HepG2 (cell line): ENCODE results near the gene FNBP1L. TPM values are rescaled to one million over a fixed set of nuclear protein-coding genes. Genes with fewer than 3 reads are reported as not detected.

ENCODE experiments used
- ATAC-seq: fragments of 200-7000 bp; cut with Tn5 transposase; 3 replicates; pipeline ENCODE4 v1.9.1; 2020; ENCODE audit warnings: mild to moderate bottlenecking, moderate library complexity
- BruUV-seq: library from RNA; stranded (reverse); fragments of 400-500 nt; replicated peaks from 2 replicates; lab custom pipeline; 2021; lab: Mats Ljungman, UMichigan
- CTCF ChIA-PET: fragments of 300-600 bp; formaldehyde crosslinking; extraction: SDS; loops from one replicate; lab custom pipeline; 2021; ENCODE audit warnings: low total read pairs, inconsistent platforms, low intra/inter-chr PET ratio; lab: Yijun Ruan, JAX
- POLR2A ChIA-PET: fragments of 350-600 bp; sonication (Branson Sonifier 250); formaldehyde crosslinking; loops from one replicate; lab custom pipeline; 2020; ENCODE audit warnings: antibody characterized with exemption, inconsistent platforms; lab: Yijun Ruan, JAX
- DNase-seq: peaks from one replicate; pipeline ENCODE4 v3.0.0-alpha.2; 2015; ENCODE audit warnings: low spot score
- FAIRE-seq: peaks from 3 replicates; lab custom pipeline; 2011; peaks lifted over from hg19 to GRCh38; lab: Jason Lieb, UNC
- H2AFZ ChIP-seq: one replicate; pipeline ENCODE4 v1.6.1; 2011; ENCODE audit warnings: low read length, inconsistent platforms
- H3K27ac ChIP-seq: fragments of 300-600 bp; 3 replicates; pipeline ENCODE4 v1.8.0; 2011; ENCODE audit warnings: mixed run types, mild to moderate bottlenecking, mixed read lengths, low read length, inconsistent platforms; ENCODE audit not compliant: insufficient read depth; ENCODE audit errors: extremely low read length
- H3K27me3 ChIP-seq, 2 experiments: fragments of 200-600 bp in 1 of 2; 2 replicates in 1 of 2; 3 replicates in 1 of 2; pipeline versions ENCODE4 v1.6.0 to v1.8.0; 2011; ENCODE audit warnings: low read length in 2 of 2, mild to moderate bottlenecking in 2 of 2, moderate library complexity in 2 of 2, inconsistent platforms in 1 of 2; ENCODE audit not compliant: insufficient read depth in 2 of 2, control insufficient read depth in 1 of 2
- H3K36me3 ChIP-seq, 2 experiments: fragments of 200-600 bp in 1 of 2; replicated peaks in 1 of 2; 2 replicates in 1 of 2; 3 replicates in 1 of 2; pipeline versions ENCODE4 v1.5.1 to v1.8.0; 2011; ENCODE audit warnings: low read length in 2 of 2, inconsistent platforms in 1 of 2; ENCODE audit not compliant: insufficient read depth in 2 of 2, control insufficient read depth in 1 of 2
- H3K4me1 ChIP-seq: 2 replicates; pipeline ENCODE4 v1.5.1; 2012; ENCODE audit warnings: low read length, inconsistent platforms; ENCODE audit not compliant: insufficient read depth
- H3K4me2 ChIP-seq: 2 replicates; pipeline ENCODE4 v1.6.0; 2011; ENCODE audit warnings: low read depth, low read length, inconsistent platforms
- H3K4me3 ChIP-seq, 3 experiments: fragments of 200-600 bp in 1 of 3; sonication (generic), shearing (Covaris generic) in 1 of 3; replicated peaks in 1 of 3; 2 replicates each; pipeline ENCODE4 v1.5.1; 2011 to 2016; ENCODE audit warnings: low read length in 3 of 3, inconsistent platforms in 2 of 3, low read depth in 2 of 3, mild to moderate bottlenecking in 2 of 3, control low read depth in 1 of 3, mixed read lengths in 1 of 3; ENCODE audit not compliant: insufficient read depth in 1 of 3
- H3K79me2 ChIP-seq: one replicate; pipeline ENCODE4 v1.6.1; 2011; ENCODE audit warnings: low read length, inconsistent platforms; ENCODE audit not compliant: insufficient read depth
- H3K9ac ChIP-seq: 2 replicates; pipeline ENCODE4 v1.6.0; 2011; ENCODE audit warnings: mild to moderate bottlenecking, low read depth, low read length, inconsistent platforms; ENCODE audit not compliant: insufficient read depth
- H3K9me3 ChIP-seq: 2 replicates; pipeline ENCODE4 v1.5.1; 2012; ENCODE audit warnings: mild to moderate bottlenecking, low read length
- H4K20me1 ChIP-seq: 2 replicates; pipeline ENCODE4 v1.6.0; 2011; ENCODE audit warnings: inconsistent platforms, mild to moderate bottlenecking, low read length, moderate library complexity; ENCODE audit not compliant: insufficient read depth
- GLI4 ChIP-seq: sonication (generic); formaldehyde crosslinking; IDR thresholded peaks from 2 replicates; pipeline ENCODE4 v1.5.1; 2020; ENCODE audit warnings: missing genetic modification reagents, mild to moderate bottlenecking, moderate library complexity, borderline replicate concordance
- HNF4A ChIP-seq: sonication (generic); formaldehyde crosslinking; IDR thresholded peaks from 2 replicates; pipeline ENCODE4 v1.4.0; 2020; ENCODE audit warnings: missing genetic modification reagents
- MIER2 ChIP-seq: IDR thresholded peaks from 2 replicates; pipeline ENCODE4 v1.6.1; 2016; ENCODE audit warnings: missing biosample characterization, missing genetic modification reagents
- PRMT3 ChIP-seq: sonication (generic); formaldehyde crosslinking; IDR thresholded peaks from 2 replicates; pipeline ENCODE4 v1.8.1; 2022; ENCODE audit warnings: low read depth, mild to moderate bottlenecking, moderate library complexity, missing genetic modification reagents, borderline replicate concordance
- THAP7 ChIP-seq: sonication (generic); formaldehyde crosslinking; IDR thresholded peaks from 2 replicates; pipeline ENCODE4 v1.8.1; 2023; ENCODE audit warnings: mild to moderate bottlenecking, missing genetic modification reagents
- ZBTB10 ChIP-seq: sonication (generic); formaldehyde crosslinking; IDR thresholded peaks from 2 replicates; pipeline ENCODE4 v1.4.0; 2020; ENCODE audit warnings: missing genetic modification reagents, borderline replicate concordance
- ZBTB20 ChIP-seq: sonication (generic); formaldehyde crosslinking; IDR thresholded peaks from 2 replicates; pipeline ENCODE4 v1.8.1; 2023; ENCODE audit warnings: missing genetic modification reagents, low read depth, mild to moderate bottlenecking, borderline replicate concordance
- ZBTB7B ChIP-seq: sonication (generic); formaldehyde crosslinking; IDR thresholded peaks from 2 replicates; pipeline ENCODE4 v1.4.0; 2020; ENCODE audit warnings: missing genetic modification reagents
- ZNF207 ChIP-seq: fragments of 450-650 bp; IDR thresholded peaks from 2 replicates; pipeline ENCODE4 v1.6.1; 2016; ENCODE audit warnings: antibody characterized with exemption, borderline replicate concordance
- ZNF224 ChIP-seq: sonication (generic); formaldehyde crosslinking; IDR thresholded peaks from 2 replicates; pipeline ENCODE4 v1.5.0; 2020; ENCODE audit warnings: mild to moderate bottlenecking, missing genetic modification reagents
- ZNF337 ChIP-seq: sonication (generic); formaldehyde crosslinking; IDR thresholded peaks from 2 replicates; pipeline ENCODE4 v1.5.1; 2020; ENCODE audit warnings: missing genetic modification reagents, low read depth, mild to moderate bottlenecking, borderline replicate concordance
- ZNF33B ChIP-seq: sonication (generic); formaldehyde crosslinking; IDR thresholded peaks from 2 replicates; pipeline ENCODE4 v1.5.1; 2020; ENCODE audit warnings: mild to moderate bottlenecking, missing genetic modification reagents
- ZNF616 ChIP-seq: sonication (generic); formaldehyde crosslinking; IDR thresholded peaks from 2 replicates; pipeline ENCODE4 v1.5.0; 2020; ENCODE audit warnings: low read depth, mild to moderate bottlenecking, missing genetic modification reagents
- ZNF619 ChIP-seq: sonication (generic); formaldehyde crosslinking; IDR thresholded peaks from 2 replicates; pipeline ENCODE4 v1.4.0; 2020; ENCODE audit warnings: mild to moderate bottlenecking, missing genetic modification reagents
- WGBS: methylation state at CpG from one replicate; pipeline ENCODE4 v1.1.6; 2017; ENCODE audit warnings: low lambda C conversion rate; 5-methylcytosine and 5-hydroxymethylcytosine counted together
- in situ Hi-C: cut with HindIII; loops from 2 replicates; pipeline ENCODE4 v1.10.0; 2017; ENCODE audit warnings: low pct_unique_long_range_greater_than_20kb; ENCODE audit not compliant: extremely low pct_ligation_motif_present
- intact Hi-C: fragments of 100-400 bp; cut with micrococcal nuclease; formaldehyde crosslinking; loops from one replicate; pipeline ENCODE4 v1.10.0; 2022; ENCODE audit not compliant: unreplicated experiment
- polyA plus RNA-seq, 8 experiments: library from polyadenylated mRNA; depleted of rRNA in 3 of 8; stranded (reverse) in 7 of 8; unstranded in 1 of 8; fragments of >200 nt; fragmentation: Illumina TruSeq in 4 of 8; extraction: Trizol in 4 of 8; gene quantifications; 2 replicates each; pipeline versions ENCODE4 v1.2.1 to v1.2.3, GENCODE V29; 2011 to 2016; ENCODE audit warnings: low read depth in 4 of 8, missing spikeins in 1 of 8, mixed read lengths in 1 of 8; ENCODE audit not compliant: insufficient read depth in 1 of 8
- total RNA-seq, 5 experiments: library from RNA; depleted of rRNA; stranded (reverse); fragments of >200 nt; fragmentation: Illumina TruSeq; extraction: Trizol; gene quantifications; 2 replicates each; pipeline ENCODE4 v1.2.3, GENCODE V29; 2016; ENCODE audit warnings: low read depth in 1 of 5
- TF ChIP-seq, protein P1 (sequence below): IDR thresholded peaks from 2 replicates; pipeline ENCODE4 v1.6.1; 2018; ENCODE audit warnings: missing genetic modification reagents
- TF ChIP-seq, protein P2 (sequence below): sonication (generic); formaldehyde crosslinking; IDR thresholded peaks from 2 replicates; pipeline ENCODE4 v1.4.0; 2020; ENCODE audit warnings: mild to moderate bottlenecking, missing genetic modification reagents

Gene FNBP1L
- total and polyA plus RNA-seq, 2 of the 13 experiments (the other 11 are each of a cell fraction or from before 2014, with no cell fraction given) = 24.1 to 27.1 TPM

DNA sequence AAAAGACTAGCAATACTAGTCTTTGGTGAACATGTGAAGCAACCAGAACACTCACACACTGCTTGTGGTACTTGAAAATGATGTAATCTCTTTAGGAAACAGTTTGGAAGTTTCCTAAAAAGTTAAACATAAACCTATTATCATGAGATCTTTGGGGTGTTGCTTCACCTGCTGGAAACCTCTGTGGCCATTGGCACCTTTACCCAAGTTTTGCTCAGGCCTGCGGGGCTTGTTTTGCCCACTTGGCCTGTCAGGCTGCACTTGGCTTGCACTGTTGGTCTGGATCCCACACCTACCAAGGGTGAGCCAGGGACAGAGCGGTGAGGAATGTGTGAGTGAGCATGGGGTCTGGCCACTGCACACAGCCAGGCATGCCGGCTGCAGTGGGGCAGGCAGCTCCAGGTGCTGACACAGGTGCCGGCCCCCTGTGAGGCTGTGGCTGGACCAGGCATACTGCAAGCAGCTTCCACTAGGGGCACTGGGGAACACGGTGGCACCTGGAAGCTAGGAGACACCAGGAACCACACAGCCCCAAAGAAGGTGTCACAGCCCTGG is 14.4 kb upstream of the FNBP1L start (continued):
- TF ChIP-seq THAP7 (CRISPR knock-in tag) = no peak
- no peak for TF ChIP-seq ZNF337 (CRISPR knock-in tag)
- no peak for TF ChIP-seq ZNF616 (CRISPR knock-in tag)
- no peak for TF ChIP-seq ZNF207
- TF ChIP-seq GLI4 (CRISPR knock-in tag) = no peak
- TF ChIP-seq ZNF33B (CRISPR knock-in tag) = no peak

GRCh38 chr1:93434088-93434487 is 13.8 kb upstream of the FNBP1L start:
- H3K27me3 ChIP-seq = no peaks in the 10 kb centered on the region; a peak in 1 of 5 replicates
- CTCF ChIA-PET = no interaction called here
- in situ Hi-C loops = loop anchor here (10.0 kb wide), 1 partner anchor 391 kb away; no protein-coding TSS in a partner anchor
- no peaks in the 10 kb centered on the region for H3K79me2 ChIP-seq
- DNase-seq (no peak), FAIRE-seq (no peak), ATAC-seq (no peak; the same call in 2 of the 3 replicates)
- BruUV-seq = no TSS peak
- H2AFZ ChIP-seq = no peak overlapping the region
- H3K9ac ChIP-seq = no peak overlapping the region
- no peak overlapping the region for H3K27ac ChIP-seq
- peaks cover 14% of the 10 kb centered on the region; the same call in 1 of the 2 replicates for H3K4me1 ChIP-seq
- WGBS = 67% methylated on average over 3 of the region's 3 CpGs
- intact Hi-C loops = no loop called here
- POLR2A ChIA-PET = interaction anchor here (1.3 to 2.1 kb wide), 3 partner anchors 89 to 187 kb away, joined by 4 to 10 read pairs (median 9); partner anchors contain the start of gene DR1
- H3K4me3 ChIP-seq = no peak overlapping the region
- H3K9me3 ChIP-seq = no peaks in the 10 kb centered on the region
- H3K36me3 ChIP-seq = no peaks in the 10 kb centered on the region
- H4K20me1 ChIP-seq = no peaks in the 10 kb centered on the region
- no peak overlapping the region for H3K4me2 ChIP-seq
- no peak for TF ChIP-seq ZBTB7B
- no peak for TF ChIP-seq PRMT3 (CRISPR knock-in tag)
- TF ChIP-seq, protein P1, sequence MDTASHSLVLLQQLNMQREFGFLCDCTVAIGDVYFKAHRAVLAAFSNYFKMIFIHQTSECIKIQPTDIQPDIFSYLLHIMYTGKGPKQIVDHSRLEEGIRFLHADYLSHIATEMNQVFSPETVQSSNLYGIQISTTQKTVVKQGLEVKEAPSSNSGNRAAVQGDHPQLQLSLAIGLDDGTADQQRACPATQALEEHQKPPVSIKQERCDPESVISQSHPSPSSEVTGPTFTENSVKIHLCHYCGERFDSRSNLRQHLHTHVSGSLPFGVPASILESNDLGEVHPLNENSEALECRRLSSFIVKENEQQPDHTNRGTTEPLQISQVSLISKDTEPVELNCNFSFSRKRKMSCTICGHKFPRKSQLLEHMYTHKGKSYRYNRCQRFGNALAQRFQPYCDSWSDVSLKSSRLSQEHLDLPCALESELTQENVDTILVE = no peak
- TF ChIP-seq ZNF224 (CRISPR knock-in tag) = no peak
- no peak for TF ChIP-seq MIER2 (CRISPR knock-in tag)
- no peak for TF ChIP-seq ZBTB20 (CRISPR knock-in tag)
- TF ChIP-seq ZNF616 (CRISPR knock-in tag) = no peak
- TF ChIP-seq ZBTB10 (CRISPR knock-in tag) = no peak
- TF ChIP-seq, protein P2, sequence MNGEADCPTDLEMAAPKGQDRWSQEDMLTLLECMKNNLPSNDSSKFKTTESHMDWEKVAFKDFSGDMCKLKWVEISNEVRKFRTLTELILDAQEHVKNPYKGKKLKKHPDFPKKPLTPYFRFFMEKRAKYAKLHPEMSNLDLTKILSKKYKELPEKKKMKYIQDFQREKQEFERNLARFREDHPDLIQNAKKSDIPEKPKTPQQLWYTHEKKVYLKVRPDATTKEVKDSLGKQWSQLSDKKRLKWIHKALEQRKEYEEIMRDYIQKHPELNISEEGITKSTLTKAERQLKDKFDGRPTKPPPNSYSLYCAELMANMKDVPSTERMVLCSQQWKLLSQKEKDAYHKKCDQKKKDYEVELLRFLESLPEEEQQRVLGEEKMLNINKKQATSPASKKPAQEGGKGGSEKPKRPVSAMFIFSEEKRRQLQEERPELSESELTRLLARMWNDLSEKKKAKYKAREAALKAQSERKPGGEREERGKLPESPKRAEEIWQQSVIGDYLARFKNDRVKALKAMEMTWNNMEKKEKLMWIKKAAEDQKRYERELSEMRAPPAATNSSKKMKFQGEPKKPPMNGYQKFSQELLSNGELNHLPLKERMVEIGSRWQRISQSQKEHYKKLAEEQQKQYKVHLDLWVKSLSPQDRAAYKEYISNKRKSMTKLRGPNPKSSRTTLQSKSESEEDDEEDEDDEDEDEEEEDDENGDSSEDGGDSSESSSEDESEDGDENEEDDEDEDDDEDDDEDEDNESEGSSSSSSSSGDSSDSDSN (CRISPR knock-in tag) = no peak
- no peak for TF ChIP-seq HNF4A (CRISPR knock-in tag)
- TF ChIP-seq ZNF619 (CRISPR knock-in tag) = no peak
